ENCODE results near the gene RAP1GDS1. TPM values are rescaled to one million over a fixed set of nuclear protein-coding genes. Genes with fewer than 3 reads are reported as not detected.
"Not testable (repeated sequence)": the region's sequence is repeated elsewhere in the genome, so short reads cannot be mapped to it uniquely, and the experiment has no call there.

RAP1GDS1 gene
- total RNA-seq, 1 donor from 2014 or later, result 53.0 TPM

- intact Hi-C loops (cut with micrococcal nuclease), result no loop called here
These were observed 169.7 kb downstream of the RAP1GDS1 start for GRCh38 chr4:98430708-98431403.

DNA sequence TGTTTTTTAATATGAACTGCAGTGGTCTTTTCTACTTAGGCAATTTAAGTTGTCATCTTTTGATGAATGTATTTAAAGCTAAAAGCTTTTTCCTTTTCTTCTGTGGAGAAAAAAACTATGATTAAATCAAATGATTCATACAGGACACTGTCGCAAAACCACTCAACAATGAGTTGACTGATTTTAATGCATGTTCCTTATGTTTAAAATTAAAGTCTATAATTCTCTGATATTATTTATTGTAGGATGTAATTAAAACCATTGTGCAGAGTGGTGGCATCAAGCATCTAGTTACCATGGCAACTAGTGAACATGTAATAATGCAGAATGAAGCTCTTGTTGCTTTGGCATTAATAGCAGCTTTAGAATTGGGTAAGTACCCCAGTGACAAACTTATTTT is 172.5 kb downstream of the RAP1GDS1 start:
- intact Hi-C loops (cut with micrococcal nuclease), result no loop called here

- intact Hi-C loops (cut with micrococcal nuclease), result no loop called here
These were observed 173.6 kb downstream of the RAP1GDS1 start for GRCh38 chr4:98434816-98435215.

DNA sequence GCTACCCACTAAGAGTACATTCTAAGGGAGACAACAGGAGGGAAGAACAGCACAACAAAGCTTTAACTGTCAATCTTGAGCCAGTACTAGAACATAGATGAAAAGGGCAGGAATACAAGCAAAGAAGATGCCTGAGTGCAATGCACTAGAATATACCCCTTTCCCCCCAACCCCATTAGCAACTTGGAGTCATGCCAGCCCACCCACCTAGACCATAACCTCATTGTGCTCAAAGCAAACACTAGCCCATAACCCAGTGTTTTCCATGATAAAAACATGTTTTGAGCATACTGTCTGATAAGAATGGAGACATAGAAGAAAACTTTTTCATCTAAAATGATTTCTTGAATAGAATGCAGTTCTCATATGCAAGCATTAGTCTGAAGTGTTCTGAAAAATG is 183.2 kb downstream of the RAP1GDS1 start:
- intact Hi-C loops (cut with micrococcal nuclease), result no loop called here

DNA sequence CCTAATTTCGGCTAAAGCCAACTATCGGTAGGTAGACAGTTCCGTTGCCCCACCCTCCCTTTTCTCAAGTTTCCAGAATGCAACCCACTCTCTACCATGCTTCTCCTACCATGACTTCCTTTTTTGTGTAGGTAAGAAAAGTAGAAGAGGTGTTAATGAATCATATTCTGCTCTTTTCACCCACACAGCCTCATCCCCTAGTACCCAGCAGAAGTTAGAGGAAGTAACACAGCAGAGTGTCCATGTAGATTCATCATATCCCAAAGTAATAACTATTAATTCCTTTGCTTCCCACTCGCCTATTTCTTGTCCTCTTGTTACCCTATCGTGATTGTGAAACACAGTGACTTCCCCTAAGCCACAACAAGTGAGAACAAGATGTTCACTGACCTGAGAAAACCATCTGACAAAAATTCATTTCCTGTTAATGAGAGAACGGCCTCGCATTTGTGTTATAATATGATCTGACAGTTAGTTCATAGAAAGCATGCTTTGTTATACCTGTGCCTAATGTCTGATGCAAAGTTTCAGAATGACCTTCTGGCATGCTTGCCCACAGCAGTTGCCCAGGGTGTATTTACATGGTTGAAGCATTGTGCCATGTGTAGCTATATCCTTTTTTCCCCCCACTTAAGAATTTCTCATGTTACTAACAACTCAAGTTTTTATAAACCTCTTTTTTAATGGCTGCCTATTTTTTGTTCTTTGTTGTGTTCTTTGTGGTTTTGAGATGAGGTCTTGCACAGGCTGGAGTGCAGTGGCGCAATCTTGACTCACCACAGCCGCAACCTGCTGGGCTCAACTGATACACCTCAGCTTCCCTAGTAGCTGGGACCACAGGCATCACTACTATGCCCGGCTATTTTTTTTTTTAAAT is 185.6 kb downstream of the RAP1GDS1 start:
- intact Hi-C loops (cut with micrococcal nuclease), result loop anchor here (1.0 to 5.0 kb wide), 11 partner anchors 18 to 1116 kb away; partner anchors contain the start of genes EIF4E, METAP1, STPG2 and TRMT10A

DNA sequence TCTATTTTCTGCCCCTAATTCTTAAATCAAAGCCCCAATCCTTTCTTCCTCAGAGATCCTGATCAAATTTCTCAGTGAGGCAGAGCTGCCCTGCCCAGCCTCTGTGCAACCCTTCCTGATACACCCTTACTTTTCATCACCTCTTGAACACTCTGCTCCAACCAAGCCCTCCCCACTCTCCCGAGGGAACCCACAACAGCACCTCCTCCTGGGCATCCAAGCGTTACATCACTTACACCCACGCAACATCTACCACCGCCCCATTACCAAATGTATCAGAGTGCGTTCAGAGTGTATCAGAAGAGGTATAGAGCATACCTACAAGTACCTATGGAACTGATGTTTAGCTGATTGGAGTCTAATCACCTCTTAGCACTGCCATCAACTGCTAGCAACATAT is 186.5 kb downstream of the RAP1GDS1 start:
- intact Hi-C loops (cut with micrococcal nuclease), result loop anchor here (1.0 to 5.0 kb wide), 11 partner anchors 19 to 1115 kb away; partner anchors contain the start of genes EIF4E, METAP1, STPG2 and TRMT10A

DNA sequence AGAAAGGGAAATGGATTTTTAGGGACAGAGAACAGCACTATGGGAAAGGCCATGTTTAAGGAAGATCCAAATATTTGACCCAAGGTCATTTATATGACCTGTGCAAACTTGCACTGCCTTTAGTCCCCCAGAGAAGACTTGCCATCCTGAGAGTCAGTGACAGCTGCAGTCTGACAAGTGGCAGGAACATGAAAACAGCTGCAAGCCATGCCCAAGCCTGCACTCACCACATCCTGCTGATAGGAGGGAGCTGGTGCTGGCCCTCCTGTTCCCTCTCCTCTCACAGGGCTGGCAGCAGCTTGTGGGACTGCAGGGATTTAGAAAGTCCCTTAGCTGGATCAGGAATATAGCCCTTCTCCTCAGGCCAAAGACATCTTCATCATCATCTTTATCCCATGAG is 187.7 kb downstream of the RAP1GDS1 start:
- intact Hi-C loops (cut with micrococcal nuclease), result loop anchor here (5.0 kb wide), 3 partner anchors 478 to 1113 kb away; partner anchors contain the start of genes EIF4E and TRMT10A

DNA sequence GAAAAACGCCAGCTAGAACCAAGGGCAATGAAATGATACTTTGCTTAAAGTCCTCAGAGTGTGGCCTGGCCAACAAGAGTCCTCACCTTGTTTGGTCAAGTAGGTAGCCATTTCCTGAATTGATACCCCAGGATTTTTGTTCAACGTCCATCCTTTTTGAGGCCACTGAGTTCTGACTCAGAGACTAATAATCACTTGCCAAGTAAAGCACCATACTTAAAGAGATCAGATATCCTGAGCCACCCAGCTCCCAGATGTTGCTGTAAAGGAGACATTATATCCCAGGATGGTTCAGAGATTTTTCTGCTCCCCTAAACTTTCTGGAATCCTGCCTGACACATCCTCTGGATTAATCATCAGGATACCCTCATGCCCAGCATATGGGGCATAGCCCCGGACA is 190.9 kb downstream of the RAP1GDS1 start:
- intact Hi-C loops (cut with micrococcal nuclease), result no loop called here

GRCh38 chr4:98457422-98457821 is 196.2 kb downstream of the RAP1GDS1 start:
- intact Hi-C loops (cut with micrococcal nuclease), result not testable (repeated sequence)

GRCh38 chr4:98461121-98461865 is 200.1 kb downstream of the RAP1GDS1 start:
- intact Hi-C loops (cut with micrococcal nuclease), result not testable (repeated sequence)

DNA sequence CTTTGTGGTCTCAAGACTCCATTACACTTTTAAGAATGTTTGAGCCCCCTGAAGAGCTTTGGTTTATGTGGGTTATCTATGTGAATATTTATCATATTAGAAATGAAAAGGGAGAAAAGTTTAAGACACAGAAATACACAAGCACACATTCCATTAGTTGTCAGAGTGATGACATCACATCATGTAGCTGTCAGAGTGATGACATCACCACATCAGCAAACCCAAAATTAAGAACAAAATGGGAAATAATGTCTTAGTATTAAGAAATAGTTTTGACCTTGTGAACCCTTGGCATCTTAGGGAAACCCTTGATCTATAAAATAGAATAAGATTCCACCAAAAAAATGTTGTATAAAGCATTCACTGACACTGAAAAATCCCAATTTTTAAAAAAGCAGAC is 201.3 kb downstream of the RAP1GDS1 start:
- intact Hi-C loops (cut with micrococcal nuclease), result no loop called here

DNA sequence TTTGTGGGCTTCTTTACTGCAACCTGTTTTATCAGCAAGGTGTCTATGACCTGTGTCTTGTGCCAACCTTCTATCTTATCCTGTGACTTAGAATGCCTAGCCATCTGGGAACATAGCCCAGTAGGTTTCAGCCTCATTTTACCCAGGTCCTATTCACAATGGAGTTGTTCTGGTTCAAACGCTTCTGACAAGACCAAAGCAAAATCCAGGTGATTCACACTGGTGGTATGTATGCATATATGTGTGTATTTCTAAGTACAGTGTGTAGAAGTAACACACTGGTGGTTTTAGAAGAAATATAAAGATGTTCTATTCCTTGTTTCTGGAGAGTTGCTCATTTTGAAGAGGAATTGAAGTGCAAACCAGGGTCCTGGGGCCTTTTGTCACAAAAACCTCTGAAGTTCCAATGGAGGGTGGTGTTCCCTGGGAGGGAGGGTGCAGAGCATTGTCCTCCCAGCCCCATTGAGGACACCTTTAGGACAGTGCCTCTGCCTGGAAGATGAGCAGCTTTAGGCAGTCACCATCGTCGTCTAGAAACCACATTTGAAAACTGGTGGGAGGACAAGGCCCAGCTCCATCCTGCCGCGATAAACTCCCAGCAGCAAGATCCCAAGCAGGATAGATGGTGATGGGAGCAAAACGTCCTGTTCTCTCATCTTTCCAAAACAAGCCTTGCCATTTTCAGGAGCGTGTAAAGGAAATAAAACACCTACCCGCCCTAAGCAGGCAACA is 205.8 kb downstream of the RAP1GDS1 start:
- intact Hi-C loops (cut with micrococcal nuclease), result loop anchor here (1.0 to 5.0 kb wide), 11 partner anchors 136 to 938 kb away; partner anchors contain the start of genes METAP1, STPG2 and TSPAN5

GRCh38 chr4:98467627-98468072 is 206.5 kb downstream of the RAP1GDS1 start:
- intact Hi-C loops (cut with micrococcal nuclease), result loop anchor here (1.0 to 5.0 kb wide), 11 partner anchors 135 to 938 kb away; partner anchors contain the start of genes METAP1, STPG2 and TSPAN5

DNA sequence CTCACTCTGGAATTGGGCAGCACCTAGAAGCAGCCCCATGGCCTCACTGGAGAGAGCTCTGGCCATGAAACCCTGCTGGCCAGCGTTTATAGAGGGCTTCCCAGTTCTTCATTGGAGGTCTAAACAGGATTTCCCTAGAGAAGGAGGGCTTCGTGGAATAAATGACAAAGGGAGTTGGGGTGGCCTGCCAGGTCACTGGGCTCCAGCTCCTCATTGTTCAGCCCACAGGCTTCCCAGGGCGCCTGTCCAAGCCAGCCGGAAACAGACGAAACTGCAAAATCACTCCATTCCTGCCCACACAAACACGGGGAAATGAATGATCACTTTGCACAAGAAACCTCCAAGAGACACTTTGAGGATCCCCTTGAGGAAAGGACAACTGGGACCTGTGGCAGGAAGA is 207.5 kb downstream of the RAP1GDS1 start:
- intact Hi-C loops (cut with micrococcal nuclease), result loop anchor here (5.0 kb wide), 2 partner anchors 174 to 326 kb away; partner anchors contain the start of gene STPG2

GRCh38 chr4:98469771-98470170 is 208.6 kb downstream of the RAP1GDS1 start:
- intact Hi-C loops (cut with micrococcal nuclease), result loop anchor here (5.0 kb wide), 2 partner anchors 173 to 327 kb away; partner anchors contain the start of gene STPG2

- intact Hi-C loops (cut with micrococcal nuclease), result no loop called here
These were observed 209.2 kb downstream of the RAP1GDS1 start for GRCh38 chr4:98470366-98470765.

DNA sequence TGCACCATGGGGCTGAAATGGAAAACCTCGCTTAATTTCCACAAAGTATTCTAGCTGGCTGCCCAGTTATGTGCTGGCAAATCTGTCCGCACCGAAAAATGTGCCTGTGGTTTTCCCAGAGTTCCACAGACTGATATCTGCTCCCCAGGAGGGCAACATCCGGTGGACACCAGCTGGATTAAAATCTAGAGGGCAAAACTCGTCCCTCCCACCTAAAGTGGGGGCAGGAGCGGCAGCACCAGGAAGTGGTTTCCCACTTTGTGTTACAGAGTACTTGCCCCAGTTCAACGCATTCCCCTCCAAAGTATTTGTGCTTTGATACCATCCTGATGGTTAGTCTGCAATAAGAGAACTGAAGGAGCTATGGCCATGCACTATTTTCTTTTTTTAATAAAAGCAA is 209.6 kb downstream of the RAP1GDS1 start:
- intact Hi-C loops (cut with micrococcal nuclease), result no loop called here

GRCh38 chr4:98473046-98473445 is 211.9 kb downstream of the RAP1GDS1 start:
- intact Hi-C loops (cut with micrococcal nuclease), result no loop called here

DNA sequence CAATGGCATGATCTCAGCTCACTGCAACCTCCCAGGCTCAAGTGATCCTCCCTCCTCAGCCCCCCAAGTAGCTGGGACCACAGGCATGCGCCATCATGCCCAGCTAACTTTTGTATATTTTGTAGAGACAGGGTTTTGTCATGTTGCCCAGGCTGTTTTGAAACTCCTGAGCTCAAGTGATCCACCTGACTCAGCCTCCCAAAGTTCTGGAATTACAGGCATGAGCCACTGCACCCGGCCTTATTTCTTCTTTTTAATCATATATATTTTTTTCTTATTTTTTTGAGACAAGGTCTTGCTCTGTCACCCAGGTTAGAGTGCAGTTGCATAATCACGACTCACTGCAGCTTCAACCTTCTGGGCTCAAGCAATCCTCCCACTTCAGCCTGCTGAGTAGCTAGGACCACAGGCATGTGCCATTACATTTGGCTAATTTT is 213.2 kb downstream of the RAP1GDS1 start:
- intact Hi-C loops (cut with micrococcal nuclease), result no loop called here

DNA sequence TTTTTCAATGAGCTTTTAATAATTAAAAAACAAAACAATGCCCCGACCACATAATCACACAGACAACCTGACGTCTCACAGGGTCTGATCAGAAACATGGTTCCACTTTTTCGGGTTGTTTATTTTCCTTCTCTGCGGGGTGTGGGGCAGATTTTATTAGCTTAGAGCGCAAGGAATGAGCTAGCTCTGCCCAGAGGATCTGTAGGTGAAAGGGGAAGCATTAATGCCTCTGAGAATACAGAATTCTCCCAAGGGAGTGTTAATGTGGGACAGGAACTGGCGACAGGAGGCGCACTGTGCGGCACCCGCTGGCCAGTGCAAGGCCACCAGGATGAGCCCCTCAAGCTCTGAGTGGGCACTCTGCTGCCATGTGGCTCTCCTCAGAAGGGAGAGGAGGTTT is 215.7 kb downstream of the RAP1GDS1 start:
- intact Hi-C loops (cut with micrococcal nuclease), result no loop called here

Data from T-helper 1 cell treated with Interleukin-12 subunit alpha and Interleukin-12 subunit beta and Interleukin-4 antibody, amounts not matched to agents 30 ng/mL and 1 ng/mL, for 36 hours (primary cell).